Natural killer cell treated with Interleukin-12 subunit alpha and Interleukin-12 subunit beta and Interleukin-15 and Interleukin-18, amount 100 ng/mL, for 72 hours (primary cell): ENCODE data around the gene GLT8D2. TPM values are rescaled to one million over a fixed set of nuclear protein-coding genes. Genes with fewer than 3 reads are reported as not detected.
A peak's percentile ranks its signal among the peaks of the same experiment; 100 is the strongest.

ENCODE experiments used
- ATAC-seq, 2 donors: fragments of 150-1000 bp; cut with Tn5 transposase in 1 of 2; sonication (Bioruptor Pico), chemical (Tn5 transposase) in 1 of 2; 2 replicates each; pipeline ENCODE4 v1.10.0; 2021
- DNase-seq: peaks from one replicate; pipeline ENCODE4 v3.0.0; 2022; ENCODE audit warnings: low spot score
- H3K27ac Mint-ChIP-seq, 2 donors: 1 replicate in 1 of 2; 2 replicates in 1 of 2; pipeline ENCODE4 v1.8.0; 2022; ENCODE audit warnings: mixed read lengths in 2 of 2, mild to moderate bottlenecking in 1 of 2, moderate library complexity in 1 of 2
- H3K27me3 Mint-ChIP-seq, 2 donors: 1 replicate in 1 of 2; 2 replicates in 1 of 2; pipeline ENCODE4 v1.8.0; 2022; ENCODE audit warnings: mixed read lengths in 2 of 2
- H3K36me3 Mint-ChIP-seq: one replicate; pipeline ENCODE4 v1.8.0; 2022; ENCODE audit warnings: mixed read lengths
- H3K4me1 Mint-ChIP-seq, 2 donors: 1 replicate in 1 of 2; 2 replicates in 1 of 2; pipeline ENCODE4 v1.8.0; 2022; ENCODE audit warnings: low read depth in 2 of 2, mixed read lengths in 2 of 2, mild to moderate bottlenecking in 1 of 2
- H3K4me3 Mint-ChIP-seq: one replicate; pipeline ENCODE4 v1.8.0; 2022; ENCODE audit warnings: mixed read lengths
- H3K9me3 Mint-ChIP-seq: 2 replicates; pipeline ENCODE4 v1.8.0; 2022; ENCODE audit warnings: mixed read lengths
- total RNA-seq, 2 donors: library from RNA; stranded (reverse); gene quantifications; one replicate each; pipeline ENCODE4 v1.2.3, GENCODE V29; 2022

GLT8D2 gene
- total RNA-seq, 2 donors from 2014 or later: 0.33 TPM; not detected in 1

- Mint-ChIP-seq H3K4me1 (peaks cover 14 to 23% of the 10 kb centered on the region in 2 donors), H3K36me3 (no peaks in the 10 kb centered on the region), H3K27me3 (peaks cover 10 to 11% of the 10 kb centered on the region in 2 donors), H3K27ac (peak overlapping the region; percentile 71 to 86), H3K9me3 (no peaks in the 10 kb centered on the region), H3K4me3 (peak overlapping the region; percentile 88)
- ATAC-seq: peak; percentile 16 to 24
- DNase-seq: no peak
Measured at GRCh38 chr12:104063712-104064030, 13.7 kb upstream of the GLT8D2 start.

- Mint-ChIP-seq H3K27me3 (peaks cover 11 to 17% of the 10 kb centered on the region in 2 donors), H3K36me3 (no peaks in the 10 kb centered on the region), H3K9me3 (no peaks in the 10 kb centered on the region), H3K27ac (no peak overlapping the region), H3K4me3 (no peak overlapping the region), H3K4me1 (peaks cover 8 to 17% of the 10 kb centered on the region in 2 donors)
- no peak for ATAC-seq
- DNase-seq: no peak
Measured at GRCh38 chr12:104060791-104061190, 10.8 kb upstream of the GLT8D2 start.

- no peak for ATAC-seq
- H3K4me3 Mint-ChIP-seq: no peak overlapping the region
Measured at GRCh38 chr12:104059963-104060362, 10.0 kb upstream of the GLT8D2 start.

GRCh38 chr12:104058802-104059201, 8.8 kb upstream of the GLT8D2 start:
- H3K4me1 Mint-ChIP-seq: peaks cover 2 to 10% of the 10 kb centered on the region in 2 donors
- no peaks in the 10 kb centered on the region for H3K36me3 Mint-ChIP-seq
- H3K9me3 Mint-ChIP-seq: no peaks in the 10 kb centered on the region
- no peak for DNase-seq
- no peak overlapping the region for H3K4me3 Mint-ChIP-seq
- ATAC-seq: no peak
- H3K27me3 Mint-ChIP-seq: peaks cover 21 to 28% of the 10 kb centered on the region in 2 donors
- H3K27ac Mint-ChIP-seq: no peak overlapping the region

More at GRCh38 chr12:104059963-104060362, 10.0 kb upstream of the GLT8D2 start:
- Mint-ChIP-seq H3K27ac (no peak overlapping the region), H3K9me3 (no peaks in the 10 kb centered on the region), H3K27me3 (peaks cover 11 to 18% of the 10 kb centered on the region in 2 donors), H3K36me3 (no peaks in the 10 kb centered on the region), H3K4me1 (peaks cover 3 to 11% of the 10 kb centered on the region in 2 donors)
- no peak for DNase-seq

GRCh38 chr12:104057771-104058197, 7.8 kb upstream of the GLT8D2 start:
- H3K4me1 Mint-ChIP-seq: peaks cover 0 to 5% of the 10 kb centered on the region in 2 donors
- no peak overlapping the region for H3K4me3 Mint-ChIP-seq
- no peaks in the 10 kb centered on the region for H3K36me3 Mint-ChIP-seq
- peaks cover 21 to 33% of the 10 kb centered on the region in 2 donors for H3K27me3 Mint-ChIP-seq
- H3K27ac Mint-ChIP-seq: no peak overlapping the region
- no peak for ATAC-seq
- no peaks in the 10 kb centered on the region for H3K9me3 Mint-ChIP-seq
- DNase-seq: no peak

- Mint-ChIP-seq H3K27me3 (peaks cover 30 to 35% of the 10 kb centered on the region in 2 donors), H3K27ac (no peak overlapping the region), H3K4me3 (no peak overlapping the region), H3K4me1 (peaks cover 0 to 5% of the 10 kb centered on the region in 2 donors), H3K36me3 (no peaks in the 10 kb centered on the region), H3K9me3 (no peaks in the 10 kb centered on the region)
- no peak for DNase-seq
- no peak for ATAC-seq
Measured at GRCh38 chr12:104056419-104056972, 6.5 kb upstream of the GLT8D2 start.

- H3K27ac Mint-ChIP-seq: no peak overlapping the region
- DNase-seq (no peak), ATAC-seq (no peak)
- H3K4me1 Mint-ChIP-seq: peaks cover 0 to 5% of the 10 kb centered on the region in 2 donors
- no peak overlapping the region for H3K4me3 Mint-ChIP-seq
- no peaks in the 10 kb centered on the region for H3K36me3 Mint-ChIP-seq
- peaks cover 33 to 36% of the 10 kb centered on the region in 2 donors for H3K27me3 Mint-ChIP-seq
- H3K9me3 Mint-ChIP-seq: no peaks in the 10 kb centered on the region
Measured at GRCh38 chr12:104055686-104056388, 5.8 kb upstream of the GLT8D2 start.

GRCh38 chr12:104054681-104055346, 4.8 kb upstream of the GLT8D2 start:
- no peak overlapping the region for H3K4me3 Mint-ChIP-seq
- H3K4me1 Mint-ChIP-seq: peaks cover under 1 to 3% of the 10 kb centered on the region in 2 donors
- H3K9me3 Mint-ChIP-seq: no peaks in the 10 kb centered on the region
- H3K27me3 Mint-ChIP-seq: peaks cover 28 to 30% of the 10 kb centered on the region in 2 donors
- no peaks in the 10 kb centered on the region for H3K36me3 Mint-ChIP-seq
- DNase-seq: no peak
- H3K27ac Mint-ChIP-seq: no peak overlapping the region
- no peak for ATAC-seq

GRCh38 chr12:104050436-104050835, 449 bp upstream of the GLT8D2 start:
- no peak for ATAC-seq
- H3K36me3 Mint-ChIP-seq: no peaks in the 10 kb centered on the region
- peaks cover 23 to 29% of the 10 kb centered on the region in 2 donors for H3K27me3 Mint-ChIP-seq
- DNase-seq: no peak
- no peak overlapping the region for H3K4me3 Mint-ChIP-seq
- peaks cover 0 to 3% of the 10 kb centered on the region in 2 donors for H3K4me1 Mint-ChIP-seq
- H3K9me3 Mint-ChIP-seq: no peaks in the 10 kb centered on the region
- no peak overlapping the region for H3K27ac Mint-ChIP-seq

GRCh38 chr12:104049278-104049902, 597 bp downstream of the GLT8D2 start:
- no peak overlapping the region for H3K27ac Mint-ChIP-seq
- no peak for DNase-seq
- H3K36me3 Mint-ChIP-seq: no peaks in the 10 kb centered on the region
- H3K9me3 Mint-ChIP-seq: no peaks in the 10 kb centered on the region
- peaks cover 17 to 28% of the 10 kb centered on the region in 2 donors for H3K27me3 Mint-ChIP-seq
- no peak overlapping the region for H3K4me3 Mint-ChIP-seq
- H3K4me1 Mint-ChIP-seq: peaks cover 0 to 6% of the 10 kb centered on the region in 2 donors
- no peak for ATAC-seq

GRCh38 chr12:104048811-104049210, 1.2 kb downstream of the GLT8D2 start:
- no peak for ATAC-seq
- Mint-ChIP-seq H3K4me1 (peaks cover 0 to 6% of the 10 kb centered on the region in 2 donors), H3K27ac (no peak overlapping the region), H3K4me3 (no peak overlapping the region), H3K27me3 (peaks cover 17 to 27% of the 10 kb centered on the region in 2 donors), H3K36me3 (no peaks in the 10 kb centered on the region), H3K9me3 (no peaks in the 10 kb centered on the region)
- DNase-seq: no peak

GRCh38 chr12:104048162-104048561, 1.8 kb downstream of the GLT8D2 start:
- no peak for DNase-seq
- H3K27ac Mint-ChIP-seq: no peak overlapping the region

GRCh38 chr12:104046306-104046705, 3.7 kb downstream of the GLT8D2 start:
- DNase-seq (no peak), ATAC-seq (no peak)
- Mint-ChIP-seq H3K4me3 (no peak overlapping the region), H3K27ac (no peak overlapping the region), H3K27me3 (peaks cover 13 to 23% of the 10 kb centered on the region in 2 donors), H3K36me3 (no peaks in the 10 kb centered on the region), H3K4me1 (peaks cover 0 to 6% of the 10 kb centered on the region in 2 donors), H3K9me3 (no peaks in the 10 kb centered on the region)

More at GRCh38 chr12:104048162-104048561, 1.8 kb downstream of the GLT8D2 start:
- peaks cover 0 to 6% of the 10 kb centered on the region in 2 donors for H3K4me1 Mint-ChIP-seq
- no peaks in the 10 kb centered on the region for H3K9me3 Mint-ChIP-seq
- peaks cover 16 to 27% of the 10 kb centered on the region in 2 donors for H3K27me3 Mint-ChIP-seq
- no peaks in the 10 kb centered on the region for H3K36me3 Mint-ChIP-seq
- H3K4me3 Mint-ChIP-seq: no peak overlapping the region
- ATAC-seq: no peak
